SJCRH30 (cell line): Measurements from ENCODE around the gene SLC23A3. TPM values are rescaled to one million over a fixed set of nuclear protein-coding genes. Genes with fewer than 3 reads are reported as not detected.

Source experiments
- DNase-seq, 2 experiments: peaks; one replicate each; pipeline ENCODE4 v3.0.0-alpha.2; 2015 to 2020
- H3K27ac ChIP-seq: fragments of 250-450 bp; sonication (Bioruptor Pico); 2 replicates; pipeline ENCODE4 v1.5.1; 2020; ENCODE audit warnings: mild to moderate bottlenecking, moderate library complexity
- H3K27me3 ChIP-seq: fragments of 250-450 bp; sonication (Bioruptor Pico); 2 replicates; pipeline ENCODE4 v1.5.1; 2020; ENCODE audit warnings: mild to moderate bottlenecking, moderate library complexity
- H3K36me3 ChIP-seq: fragments of 250-450 bp; sonication (Bioruptor Pico); 2 replicates; pipeline ENCODE4 v1.5.1; 2020; ENCODE audit warnings: mild to moderate bottlenecking, moderate library complexity
- H3K4me1 ChIP-seq: fragments of 250-450 bp; sonication (Bioruptor Pico); 2 replicates; pipeline ENCODE4 v1.5.1; 2020; ENCODE audit warnings: mild to moderate bottlenecking, moderate library complexity
- H3K4me3 ChIP-seq: fragments of 250-450 bp; sonication (Bioruptor Pico); 2 replicates; pipeline ENCODE4 v1.5.1; 2020; ENCODE audit warnings: mild to moderate bottlenecking, moderate library complexity
- H3K9me3 ChIP-seq: fragments of 250-450 bp; sonication (Bioruptor Pico); replicated peaks from 2 replicates; pipeline ENCODE4 v1.5.1; 2020; ENCODE audit warnings: mild to moderate bottlenecking, moderate library complexity
- total RNA-seq: library from RNA; depleted of rRNA; stranded (reverse); fragments of >200 nt; shearing (Covaris generic); gene quantifications from 2 replicates; pipeline ENCODE4 v1.2.3, GENCODE V29; 2014

SLC23A3 gene
- total RNA-seq, 1 experiment from 2014 or later = 0.10 TPM

DNA sequence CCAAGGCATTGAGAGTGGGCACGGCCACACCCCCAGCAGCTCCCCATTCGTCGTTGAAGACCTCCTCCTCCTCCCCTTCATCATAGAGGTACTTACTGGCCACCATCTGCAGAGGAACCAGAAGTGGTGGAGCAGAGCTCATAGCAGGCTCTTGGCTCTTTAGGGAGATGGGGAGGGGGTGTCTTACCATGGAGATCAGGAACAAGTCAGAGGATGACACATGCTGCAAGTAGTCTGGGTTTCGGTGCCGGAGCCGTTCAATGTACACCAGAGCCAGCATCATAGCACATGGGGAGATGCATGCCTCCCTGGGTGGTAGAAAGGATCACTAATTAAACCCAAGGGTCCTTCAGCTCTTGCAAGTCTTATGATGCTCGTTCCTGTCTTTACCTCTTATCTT is 5.0 kb upstream of the SLC23A3 start:
- Histone ChIP-seq H3K4me3 (no peak overlapping the region), H3K27ac (no peak overlapping the region), H3K9me3 (no peaks in the 10 kb centered on the region), H3K36me3 (no peaks in the 10 kb centered on the region), H3K4me1 (0 out of 2 replicates have a peak, but pooled peaks cover 5% of the 10 kb centered on the region), H3K27me3 (no peaks in the 10 kb centered on the region)
- no peak for DNase-seq

DNA sequence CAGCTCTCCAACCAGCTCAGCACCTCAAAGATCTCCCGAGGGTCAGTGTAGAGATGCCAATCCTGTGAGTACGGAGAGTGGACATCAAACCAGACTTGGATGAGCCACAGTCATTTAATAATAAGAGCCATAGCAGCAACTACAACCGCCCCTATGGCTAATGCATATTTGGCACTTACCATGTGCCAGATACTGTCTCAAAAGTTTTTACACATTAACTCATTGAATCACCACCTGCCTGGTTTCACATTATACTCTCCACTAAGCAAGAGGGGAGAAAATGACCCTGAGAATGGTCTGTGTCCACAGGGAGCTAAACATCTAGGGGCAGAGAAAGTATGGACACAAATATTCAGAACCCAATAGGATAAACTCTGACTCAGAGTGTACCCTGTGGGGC is 4.3 kb upstream of the SLC23A3 start:
- H3K27me3 ChIP-seq = no peaks in the 10 kb centered on the region
- DNase-seq = no peak
- H3K9me3 ChIP-seq = no peaks in the 10 kb centered on the region
- H3K27ac ChIP-seq = no peak overlapping the region
- no peaks in the 10 kb centered on the region for H3K36me3 ChIP-seq
- no peak overlapping the region for H3K4me3 ChIP-seq
- 0 out of 2 replicates have a peak, but pooled peaks cover 3% of the 10 kb centered on the region for H3K4me1 ChIP-seq

DNA sequence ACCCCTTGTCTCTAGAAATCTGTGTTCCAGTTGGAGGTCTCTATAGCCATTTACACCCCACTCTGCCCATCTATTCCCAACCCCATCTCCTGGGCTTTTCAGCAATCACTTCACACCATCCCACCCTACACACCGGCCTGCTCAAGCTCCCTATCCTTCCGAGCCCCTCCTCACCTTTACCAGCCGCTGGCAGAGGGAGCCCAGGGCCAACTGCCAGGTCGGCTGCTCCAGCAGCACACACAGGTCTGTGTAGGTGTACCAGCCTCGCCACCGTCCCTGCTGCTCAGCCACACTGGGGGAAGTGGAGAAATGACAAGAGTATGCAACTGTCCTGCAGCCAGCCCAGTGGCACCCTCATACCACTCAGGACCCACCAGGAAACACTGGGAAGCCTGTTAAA is 3.3 kb upstream of the SLC23A3 start:
- no peak for DNase-seq
- Histone ChIP-seq H3K4me1 (no peaks in the 10 kb centered on the region), H3K4me3 (no peak overlapping the region), H3K27me3 (no peaks in the 10 kb centered on the region), H3K36me3 (no peaks in the 10 kb centered on the region), H3K27ac (no peak overlapping the region), H3K9me3 (no peaks in the 10 kb centered on the region)

DNA sequence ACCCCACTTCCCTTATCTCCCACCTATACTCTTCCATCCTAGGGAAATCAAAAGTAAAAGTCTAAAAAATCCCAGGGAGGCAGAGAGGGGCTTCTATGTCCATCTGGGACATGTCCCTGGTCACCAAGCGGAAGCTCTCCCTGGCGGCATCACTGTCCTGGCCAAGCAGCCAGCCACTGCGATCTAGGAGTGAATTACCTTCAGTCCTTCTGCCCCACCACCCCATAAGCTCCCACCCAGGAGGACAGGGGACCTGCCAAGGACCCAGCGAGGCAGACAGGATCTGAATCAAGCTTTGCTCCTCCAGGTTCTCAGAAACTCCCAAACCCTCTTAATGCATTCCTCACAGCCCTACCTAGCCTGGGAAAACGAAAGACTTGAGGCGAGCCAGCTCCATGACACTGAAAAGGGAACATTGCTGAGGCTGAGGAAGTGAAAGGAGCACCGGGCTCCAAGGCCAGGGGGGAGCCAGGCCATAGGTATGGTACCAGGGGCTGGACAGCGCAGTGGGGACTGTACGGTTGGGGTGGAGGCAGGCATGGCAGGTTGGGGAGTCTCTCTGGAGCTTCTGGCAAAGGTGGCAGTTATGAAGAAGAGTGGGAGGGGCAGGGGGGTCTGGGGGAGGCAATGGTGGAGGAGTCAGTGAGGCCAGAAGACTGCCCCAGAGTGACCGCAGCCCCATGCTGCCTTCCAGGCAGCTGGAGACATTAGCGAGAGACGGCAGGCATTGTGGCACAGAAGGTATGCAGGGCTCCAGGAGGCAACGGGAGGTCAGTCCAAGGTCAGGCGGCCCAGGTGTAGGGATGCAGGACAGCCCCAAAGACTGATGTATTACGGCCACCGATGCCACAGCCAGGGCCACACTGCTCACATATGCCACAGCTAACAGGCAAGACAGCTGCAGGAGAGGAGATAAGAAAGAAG is 2.7 kb upstream of the SLC23A3 start:
- H3K4me3 ChIP-seq = no peak overlapping the region
- H3K4me1 ChIP-seq = no peaks in the 10 kb centered on the region
- H3K27ac ChIP-seq = no peak overlapping the region

DNA sequence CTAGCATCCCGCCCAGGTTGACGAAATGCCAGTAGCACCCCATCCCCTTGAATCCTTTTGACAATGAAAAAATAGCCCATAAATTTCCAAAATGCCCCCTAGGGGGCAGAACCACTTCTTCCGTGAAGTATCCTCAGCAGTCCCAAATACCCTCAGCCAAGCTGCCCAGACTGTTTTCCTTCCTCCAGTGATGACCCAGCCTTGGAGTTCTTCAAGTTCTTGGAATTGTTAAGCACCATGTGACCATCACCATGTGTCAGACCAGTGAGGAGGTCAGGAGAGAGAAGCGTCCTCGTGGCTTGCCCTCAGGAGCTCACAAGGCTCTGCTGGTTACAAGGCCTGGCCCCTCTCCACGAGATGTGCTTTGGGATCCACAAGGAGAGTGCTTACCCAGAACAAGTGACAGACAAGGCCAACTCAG is 1.4 kb upstream of the SLC23A3 start:
- Histone ChIP-seq H3K4me3 (no peak overlapping the region), H3K27me3 (no peaks in the 10 kb centered on the region), H3K4me1 (no peaks in the 10 kb centered on the region), H3K9me3 (no peaks in the 10 kb centered on the region), H3K27ac (no peak overlapping the region), H3K36me3 (no peaks in the 10 kb centered on the region)
- peak; percentile 35 to 69 for DNase-seq

More for the DNA sequence above, 2.7 kb upstream of the SLC23A3 start:
- Histone ChIP-seq H3K9me3 (no peaks in the 10 kb centered on the region), H3K27me3 (no peaks in the 10 kb centered on the region), H3K36me3 (no peaks in the 10 kb centered on the region)
- no peak for DNase-seq

DNA sequence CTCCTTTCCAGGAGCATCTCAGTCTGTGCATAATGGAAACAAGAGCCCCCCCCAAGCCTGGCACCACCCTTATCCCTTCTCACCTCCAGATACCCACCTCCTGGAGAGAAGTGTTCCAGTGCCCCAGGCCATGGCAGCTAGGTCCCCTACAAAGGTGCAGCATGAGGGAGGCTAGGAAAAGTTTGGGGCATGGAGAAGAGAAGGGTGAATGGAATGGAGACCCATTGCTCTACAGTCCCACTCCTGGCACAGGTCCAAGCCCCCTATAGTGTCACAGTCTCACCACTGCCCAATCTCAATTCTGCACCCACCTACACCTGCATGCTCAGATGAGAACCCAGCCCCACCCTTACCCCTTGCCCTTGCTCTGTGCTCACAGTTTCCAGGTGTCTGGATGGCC is 897 bp downstream of the SLC23A3 start:
- no peak for DNase-seq
- no peaks in the 10 kb centered on the region for H3K27me3 ChIP-seq
- no peaks in the 10 kb centered on the region for H3K36me3 ChIP-seq
- H3K9me3 ChIP-seq = no peaks in the 10 kb centered on the region
- no peaks in the 10 kb centered on the region for H3K4me1 ChIP-seq
- no peak overlapping the region for H3K4me3 ChIP-seq
- H3K27ac ChIP-seq = no peak overlapping the region

DNA sequence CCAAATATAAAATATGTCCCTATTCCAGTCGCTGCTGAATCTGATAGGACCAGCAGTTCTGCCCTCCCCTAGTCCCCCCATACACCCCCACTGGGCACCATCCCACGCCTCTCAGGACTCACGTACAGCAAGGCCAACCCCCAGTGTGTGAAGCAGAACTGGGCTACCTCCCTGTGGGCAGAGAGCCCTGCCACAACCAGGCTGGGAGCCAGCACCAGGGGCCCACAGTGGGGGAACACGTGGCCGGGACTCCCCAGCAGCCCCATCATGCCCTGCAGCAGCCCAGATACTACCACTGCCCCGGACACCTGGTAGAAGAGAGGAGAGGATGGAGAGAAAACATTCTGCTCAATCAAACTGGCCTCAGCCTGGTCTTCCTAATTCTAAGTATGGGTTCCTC is 1.3 kb downstream of the SLC23A3 start:
- H3K9me3 ChIP-seq = no peaks in the 10 kb centered on the region
- no peak overlapping the region for H3K4me3 ChIP-seq
- no peaks in the 10 kb centered on the region for H3K36me3 ChIP-seq
- no peaks in the 10 kb centered on the region for H3K4me1 ChIP-seq
- no peak for DNase-seq
- no peaks in the 10 kb centered on the region for H3K27me3 ChIP-seq
- no peak overlapping the region for H3K27ac ChIP-seq

DNA sequence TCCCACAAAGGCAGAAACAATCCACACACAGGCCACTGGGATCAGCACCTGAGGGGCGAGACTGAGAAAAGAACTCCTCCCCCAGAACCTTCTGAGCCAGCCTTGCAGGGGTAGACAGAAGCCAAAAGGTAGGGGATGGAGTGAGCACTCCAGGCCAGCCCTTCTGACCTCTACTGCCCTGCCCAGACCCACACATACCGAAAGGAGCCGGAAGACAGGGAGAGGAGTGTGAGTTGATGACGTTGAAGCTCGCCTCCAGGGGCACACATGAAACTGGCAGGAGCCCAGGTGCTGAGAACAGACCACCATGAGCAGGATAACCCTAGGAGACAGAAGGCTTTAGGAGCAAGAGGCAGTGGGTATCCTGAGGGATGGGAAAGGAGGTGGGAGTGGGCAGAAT is 1.8 kb downstream of the SLC23A3 start:
- Histone ChIP-seq H3K27me3 (no peaks in the 10 kb centered on the region), H3K4me1 (no peaks in the 10 kb centered on the region), H3K27ac (no peak overlapping the region), H3K9me3 (no peaks in the 10 kb centered on the region), H3K36me3 (no peaks in the 10 kb centered on the region), H3K4me3 (no peak overlapping the region)
- no peak for DNase-seq

DNA sequence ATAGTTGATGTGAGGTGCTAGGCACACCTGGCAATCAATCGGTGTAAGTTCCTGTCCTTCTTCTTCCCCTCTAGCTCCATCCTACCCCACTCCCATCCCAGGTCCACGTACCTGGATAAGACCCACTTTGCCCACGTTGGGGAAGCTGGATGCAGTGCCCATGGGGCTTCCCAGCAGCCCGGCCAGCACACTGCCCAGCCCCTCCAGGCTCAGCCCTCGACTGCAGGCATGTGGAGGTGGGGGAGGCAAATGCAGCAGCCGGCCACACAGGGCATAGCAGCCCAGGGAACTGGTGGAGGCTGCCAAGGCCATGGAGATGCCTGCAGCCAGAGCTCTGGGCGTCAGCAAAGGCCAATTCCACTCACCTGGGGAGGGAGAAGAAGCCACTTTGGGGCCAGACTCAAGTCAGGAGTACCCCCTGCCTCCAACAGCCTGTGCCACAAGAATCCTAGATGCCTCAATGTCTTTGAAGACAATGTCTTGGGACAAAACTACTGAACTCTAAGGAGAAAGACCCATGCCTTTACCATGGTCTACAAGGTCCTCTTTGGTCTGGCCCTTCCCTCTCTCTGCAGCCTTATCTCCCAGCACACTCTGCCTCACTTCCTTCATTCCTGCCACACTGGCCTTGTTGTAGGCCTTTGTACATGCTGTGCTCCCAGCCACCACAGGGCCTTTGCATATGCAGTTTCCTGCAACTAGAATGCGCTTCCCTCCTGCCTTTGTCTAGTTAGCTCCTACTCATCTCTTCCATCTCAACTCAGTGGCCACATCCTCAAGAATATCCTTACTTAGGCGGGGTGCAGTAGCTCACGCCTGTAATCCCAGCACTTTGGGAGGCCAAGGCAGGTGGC is 4.5 kb downstream of the SLC23A3 start:
- Histone ChIP-seq H3K4me3 (no peak overlapping the region), H3K9me3 (no peaks in the 10 kb centered on the region), H3K27me3 (no peaks in the 10 kb centered on the region), H3K27ac (no peak overlapping the region), H3K36me3 (no peaks in the 10 kb centered on the region), H3K4me1 (0 out of 2 replicates have a peak, but pooled peaks cover 4% of the 10 kb centered on the region)
- DNase-seq = no peak

DNA sequence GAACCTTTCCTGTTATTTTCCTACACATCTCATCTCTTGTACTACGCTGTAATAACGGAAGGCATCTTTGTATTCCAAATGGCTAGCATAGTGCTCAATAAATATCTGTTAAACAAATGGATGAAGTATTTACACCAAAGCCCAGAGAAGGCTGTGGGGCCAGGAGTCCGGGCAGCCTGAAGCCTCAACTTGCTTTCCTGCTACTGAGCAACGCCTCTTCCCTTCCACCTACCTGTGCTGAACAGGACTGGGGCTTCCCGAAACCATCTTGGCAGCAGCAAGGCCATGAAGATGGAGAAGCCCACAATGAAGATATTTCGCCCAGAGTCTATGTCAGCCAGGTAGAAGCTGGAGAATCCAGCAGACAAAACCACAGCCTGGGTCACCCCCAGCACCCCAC is 6.7 kb downstream of the SLC23A3 start:
- Histone ChIP-seq H3K27me3 (no peaks in the 10 kb centered on the region), H3K27ac (no peak overlapping the region), H3K4me1 (0 out of 2 replicates have a peak, but pooled peaks cover 8% of the 10 kb centered on the region), H3K9me3 (no peaks in the 10 kb centered on the region), H3K4me3 (no peak overlapping the region), H3K36me3 (no peaks in the 10 kb centered on the region)
- no peak for DNase-seq

DNA sequence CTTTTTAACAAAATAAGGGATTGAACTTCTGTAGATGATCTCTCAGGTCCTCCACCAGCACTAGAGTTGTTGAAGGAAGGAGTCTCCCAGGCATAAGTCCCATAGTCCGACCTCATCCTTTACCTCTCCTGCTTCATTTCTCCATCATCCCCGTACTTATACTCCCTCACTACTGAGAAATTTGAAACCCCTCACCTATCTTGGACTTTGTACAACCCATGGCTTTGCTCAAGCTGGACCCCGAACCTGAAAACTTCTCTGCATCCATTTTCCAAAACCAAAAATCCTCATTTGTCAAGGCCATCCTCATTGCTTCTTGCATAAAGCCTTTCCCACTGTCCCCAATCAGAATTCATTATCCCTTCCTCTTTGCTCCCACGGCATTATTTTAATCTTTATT is 8.7 kb downstream of the SLC23A3 start:
- Histone ChIP-seq H3K9me3 (no peaks in the 10 kb centered on the region), H3K36me3 (no peaks in the 10 kb centered on the region), H3K27me3 (no peaks in the 10 kb centered on the region), H3K4me3 (peak overlapping the region; percentile 72), H3K4me1 (0 out of 2 replicates have a peak, but pooled peaks cover 8% of the 10 kb centered on the region), H3K27ac (no peak overlapping the region)
- no peak for DNase-seq

DNA sequence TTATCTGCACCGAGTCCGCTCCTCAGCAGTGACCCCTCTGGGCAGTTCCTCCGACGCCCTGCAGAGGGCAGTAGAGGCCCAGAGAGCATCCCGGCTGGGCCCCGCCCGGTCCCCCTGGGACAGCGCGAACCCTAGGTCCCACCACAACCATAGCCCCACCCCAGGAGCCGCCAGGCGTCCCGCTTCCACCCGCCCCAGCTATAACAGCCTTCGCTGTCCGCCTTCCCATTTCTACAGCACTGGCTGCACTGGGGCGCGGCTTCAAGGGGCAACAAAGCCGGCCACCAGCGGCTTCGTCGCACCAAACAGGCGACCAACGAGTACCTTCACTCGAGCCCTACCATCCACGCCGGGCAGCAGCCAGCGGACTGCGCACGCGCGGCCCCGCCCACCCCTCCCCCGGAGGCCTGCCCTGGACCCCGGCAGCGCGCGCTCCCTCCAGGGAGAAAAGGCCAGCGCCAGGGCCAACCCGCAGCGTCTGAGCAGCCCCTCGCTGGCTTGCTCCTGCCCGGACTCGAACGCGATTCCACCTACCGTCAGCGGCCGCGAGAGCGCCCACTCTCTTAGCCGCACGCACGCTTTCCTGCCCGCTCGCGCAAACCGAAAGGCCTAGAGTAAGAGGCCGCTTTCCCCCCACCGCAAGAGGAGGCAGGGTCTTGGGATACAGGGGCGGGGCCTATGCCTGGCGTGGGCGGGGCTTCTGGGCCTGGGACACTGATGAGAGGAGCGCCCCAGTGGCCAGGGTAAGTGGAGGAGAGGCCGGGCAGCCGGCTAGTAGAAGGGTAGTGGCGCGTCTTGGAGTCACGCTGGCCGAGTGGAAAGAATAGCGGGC is 9.4 kb downstream of the SLC23A3 start, which contains the start of gene NHEJ1:
NHEJ1 (minus strand) TSS at position 630 of the 832 bp plus-strand sequence. CDS start 2,453 bp downstream, outside the sequence.
- H3K4me3 ChIP-seq = peak within 1 kb of the TSS; percentile 72
- H3K4me1 ChIP-seq = 0 out of 2 replicates have a peak, but pooled peaks cover 8% of the 10 kb centered on the region
- H3K9me3 ChIP-seq = no peaks in the 10 kb centered on the region
- H3K36me3 ChIP-seq = no peaks in the 10 kb centered on the region
- peak within 1 kb of the TSS; percentile 71 for H3K27ac ChIP-seq
- H3K27me3 ChIP-seq = no peaks in the 10 kb centered on the region
- peak; percentile 96 to 97 for DNase-seq

DNA sequence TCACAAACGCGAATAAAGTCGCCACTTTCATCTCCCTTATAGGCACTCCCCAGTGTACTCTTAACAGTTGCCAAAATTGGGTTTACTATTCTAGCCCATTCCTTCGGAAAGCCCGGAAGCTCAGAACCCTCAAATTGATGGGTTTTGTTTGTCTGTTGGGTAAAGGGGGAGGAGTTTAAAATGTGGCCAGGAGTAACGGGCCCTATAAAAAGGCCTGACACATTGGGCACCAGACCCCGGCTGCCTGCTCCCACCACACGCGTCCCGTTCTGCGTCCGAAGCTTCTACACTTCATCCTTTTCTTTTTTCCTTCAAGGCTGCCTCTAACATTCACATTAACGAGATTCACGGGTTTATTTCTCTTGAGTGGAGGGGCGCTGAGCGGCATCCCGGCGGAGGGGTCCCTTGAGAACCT is 10.1 kb downstream of the SLC23A3 start:
- H3K36me3 ChIP-seq = no peaks in the 10 kb centered on the region
- H3K27me3 ChIP-seq = no peaks in the 10 kb centered on the region
- H3K27ac ChIP-seq = no peak overlapping the region
- H3K9me3 ChIP-seq = no peaks in the 10 kb centered on the region
- no peak for DNase-seq
- H3K4me3 ChIP-seq = peak overlapping the region; percentile 72
- 0 out of 2 replicates have a peak, but pooled peaks cover 8% of the 10 kb centered on the region for H3K4me1 ChIP-seq

DNA sequence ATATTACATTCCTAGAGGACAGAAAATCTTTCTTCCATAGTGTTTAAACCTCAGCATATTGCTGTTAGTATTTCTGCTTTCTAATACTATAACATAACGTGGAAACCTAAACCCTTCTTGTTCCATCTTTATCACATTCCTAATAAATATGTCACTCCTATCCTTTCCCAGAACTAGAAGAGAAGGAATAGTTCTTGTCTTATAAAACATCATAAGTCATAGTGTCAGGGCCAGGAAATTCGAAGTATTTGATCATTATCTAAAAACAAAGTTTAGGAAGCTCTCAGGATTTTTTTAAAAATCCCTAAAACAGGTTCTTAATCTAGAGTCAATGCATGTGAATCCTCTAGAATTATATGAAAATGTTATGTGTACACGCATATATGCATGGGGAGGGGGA is 11.2 kb downstream of the SLC23A3 start:
- Histone ChIP-seq H3K4me3 (no peak overlapping the region), H3K27me3 (no peaks in the 10 kb centered on the region), H3K27ac (no peak overlapping the region), H3K9me3 (no peaks in the 10 kb centered on the region), H3K4me1 (0 out of 2 replicates have a peak, but pooled peaks cover 8% of the 10 kb centered on the region), H3K36me3 (no peaks in the 10 kb centered on the region)
- DNase-seq = no peak
